ENCODE results near the gene ZNF316. TPM values are rescaled to one million over a fixed set of nuclear protein-coding genes. Genes with fewer than 3 reads are reported as not detected.

ZNF316 gene
- total and polyA plus RNA-seq, 2 donors (not counting 1 experiment from before 2014, with no cell fraction given), result 5.1 to 13.0 TPM

- H3K9me3 ChIP-seq (ENCODE audit: control insufficient read depth, insufficient read depth, low read depth, low read length), result no peaks in the 10 kb centered on the region
- H3K4me3 ChIP-seq (replicated peaks in 1 of 4; ENCODE audit: control extremely low read depth in 1 of 4, insufficient read depth in 1 of 4, low read depth in 3 of 4, low read length in 4 of 4), result no peak overlapping the region
- H2AFZ ChIP-seq (ENCODE audit: low read length), result no peak overlapping the region
- H4K20me1 ChIP-seq (ENCODE audit: control insufficient read depth, extremely low read depth, insufficient read depth, low read length), result no peaks in the 10 kb centered on the region
- TF ChIP-seq CTCF (conservative IDR thresholded peaks at IDR 0.05 in 1 of 2, IDR thresholded peaks at IDR 0.05 in 1 of 2; ENCODE audit: low read depth in 1 of 2, low read length in 2 of 2) (no peak), EZH2 (IDR thresholded peaks at IDR 0.05; ENCODE audit: low read length, missing control alignments) (no peak)
- no peak for DNase-seq (ENCODE audit: low read depth in 2 of 2)
- H3K36me3 ChIP-seq (ENCODE audit: control insufficient read depth, insufficient read depth, low read length), result no peaks in the 10 kb centered on the region
- H3K9ac ChIP-seq (ENCODE audit: insufficient read depth, low read length), result no peak overlapping the region
- no peak overlapping the region for H3K4me2 ChIP-seq (ENCODE audit: extremely low read depth, insufficient read depth, low read length)
- no peaks in the 10 kb centered on the region for H3K4me1 ChIP-seq (ENCODE audit: control insufficient read depth, extremely low read depth, insufficient read depth, low read length)
- no peak overlapping the region for H3K27ac ChIP-seq (ENCODE audit: insufficient read depth, low read length)
- H3K27me3 ChIP-seq (ENCODE audit: control insufficient read depth, insufficient read depth, low read length), result no peaks in the 10 kb centered on the region
- no peaks in the 10 kb centered on the region for H3K79me2 ChIP-seq (ENCODE audit: control insufficient read depth, insufficient read depth, low read length)
Observed at GRCh38 chr7:6680146-6680545, 43.0 kb downstream of the ZNF316 start.

- no peak overlapping the region for H3K9ac ChIP-seq (ENCODE audit: insufficient read depth, low read length)
- TF ChIP-seq EZH2 (IDR thresholded peaks at IDR 0.05; ENCODE audit: low read length, missing control alignments) (no peak), CTCF (conservative IDR thresholded peaks at IDR 0.05 in 1 of 2, IDR thresholded peaks at IDR 0.05 in 1 of 2; ENCODE audit: low read depth in 1 of 2, low read length in 2 of 2) (no peak)
- H3K4me1 ChIP-seq (ENCODE audit: control insufficient read depth, extremely low read depth, insufficient read depth, low read length), result no peaks in the 10 kb centered on the region
- peaks cover 21% of the 10 kb centered on the region for H3K9me3 ChIP-seq (ENCODE audit: control insufficient read depth, insufficient read depth, low read depth, low read length)
- H3K79me2 ChIP-seq (ENCODE audit: control insufficient read depth, insufficient read depth, low read length), result no peaks in the 10 kb centered on the region
- no peaks in the 10 kb centered on the region for H4K20me1 ChIP-seq (ENCODE audit: control insufficient read depth, extremely low read depth, insufficient read depth, low read length)
- no peaks in the 10 kb centered on the region for H3K27me3 ChIP-seq (ENCODE audit: control insufficient read depth, insufficient read depth, low read length)
- no peak overlapping the region for H3K4me2 ChIP-seq (ENCODE audit: extremely low read depth, insufficient read depth, low read length)
- H2AFZ ChIP-seq (ENCODE audit: low read length), result no peak overlapping the region
- no peak for DNase-seq (ENCODE audit: low read depth in 2 of 2)
- peaks cover 6% of the 10 kb centered on the region for H3K36me3 ChIP-seq (ENCODE audit: control insufficient read depth, insufficient read depth, low read length)
- no peak overlapping the region for H3K4me3 ChIP-seq (replicated peaks in 1 of 4; ENCODE audit: control extremely low read depth in 1 of 4, insufficient read depth in 1 of 4, low read depth in 3 of 4, low read length in 4 of 4)
- no peak overlapping the region for H3K27ac ChIP-seq (ENCODE audit: insufficient read depth, low read length)
Observed at GRCh38 chr7:6691103-6691502, 54.0 kb downstream of the ZNF316 start.

- Histone ChIP-seq H3K27me3 (ENCODE audit: control insufficient read depth, insufficient read depth, low read length) (no peaks in the 10 kb centered on the region), H2AFZ (ENCODE audit: low read length) (no peak overlapping the region), H3K9ac (ENCODE audit: insufficient read depth, low read length) (no peak overlapping the region), H3K4me1 (ENCODE audit: control insufficient read depth, extremely low read depth, insufficient read depth, low read length) (no peaks in the 10 kb centered on the region), H4K20me1 (ENCODE audit: control insufficient read depth, extremely low read depth, insufficient read depth, low read length) (no peaks in the 10 kb centered on the region), H3K9me3 (ENCODE audit: control insufficient read depth, insufficient read depth, low read depth, low read length) (peaks cover 21% of the 10 kb centered on the region), H3K36me3 (ENCODE audit: control insufficient read depth, insufficient read depth, low read length) (peaks cover 9% of the 10 kb centered on the region), H3K4me2 (ENCODE audit: extremely low read depth, insufficient read depth, low read length) (no peak overlapping the region), H3K79me2 (ENCODE audit: control insufficient read depth, insufficient read depth, low read length) (no peaks in the 10 kb centered on the region), H3K4me3 (replicated peaks in 1 of 4; ENCODE audit: control extremely low read depth in 1 of 4, insufficient read depth in 1 of 4, low read depth in 3 of 4, low read length in 4 of 4) (no peak overlapping the region), H3K27ac (ENCODE audit: insufficient read depth, low read length) (no peak overlapping the region)
- peak; percentile 40 to 45 for DNase-seq (ENCODE audit: low read depth in 2 of 2)
- TF ChIP-seq EZH2 (IDR thresholded peaks at IDR 0.05; ENCODE audit: low read length, missing control alignments), result no peak
- TF ChIP-seq CTCF (conservative IDR thresholded peaks at IDR 0.05 in 1 of 2, IDR thresholded peaks at IDR 0.05 in 1 of 2; ENCODE audit: low read depth in 1 of 2, low read length in 2 of 2), result no peak
Observed at GRCh38 chr7:6691609-6692106, 54.5 kb downstream of the ZNF316 start.

All from fibroblast of lung (primary cell).